ENCODE data around the gene TNN.

TNN gene

GRCh38 chr1:175075572-175076568 is 8.2 kb downstream of the TNN start:
- ATAC-seq (replicated peaks) (no peak), DNase-seq (no peak)
- peaks cover 5 to 7% of the 10 kb centered on the region in 2 donors for H3K4me1 Mint-ChIP-seq (ENCODE audit: low read depth in 2 of 2)

GRCh38 chr1:175077356-175078030 is 9.9 kb downstream of the TNN start:
- Mint-ChIP-seq H3K27me3 (peaks cover 48 to 85% of the 10 kb centered on the region in 2 donors), H3K4me3 (no peak overlapping the region), H3K9me3 (no peaks in the 10 kb centered on the region), H3K4me1 (ENCODE audit: low read depth in 2 of 2) (peaks cover under 1% of the 10 kb centered on the region in 2 donors), H3K36me3 (ENCODE audit: insufficient read depth) (peaks cover 4% of the 10 kb centered on the region), H3K27ac (no peak overlapping the region)
- DNase-seq = no peak
- no peak for ATAC-seq (replicated peaks)

More at GRCh38 chr1:175075572-175076568, 8.2 kb downstream of the TNN start:
- Mint-ChIP-seq H3K36me3 (ENCODE audit: insufficient read depth) (peaks cover 4% of the 10 kb centered on the region), H3K27me3 (peaks cover 58 to 85% of the 10 kb centered on the region in 2 donors), H3K9me3 (no peaks in the 10 kb centered on the region), H3K27ac (no peak overlapping the region), H3K4me3 (no peak overlapping the region)

GRCh38 chr1:175078629-175079028 is 11.0 kb downstream of the TNN start:
- DNase-seq (no peak), ATAC-seq (replicated peaks) (no peak)
- Mint-ChIP-seq H3K27ac (no peak overlapping the region), H3K4me1 (ENCODE audit: low read depth in 2 of 2) (no peaks in the 10 kb centered on the region), H3K27me3 (peaks cover 42 to 85% of the 10 kb centered on the region in 2 donors), H3K4me3 (no peak overlapping the region), H3K36me3 (ENCODE audit: insufficient read depth) (peaks cover 4% of the 10 kb centered on the region), H3K9me3 (no peaks in the 10 kb centered on the region)

GRCh38 chr1:175079338-175079737 is 11.7 kb downstream of the TNN start:
- Mint-ChIP-seq H3K4me3 (no peak overlapping the region), H3K27ac (no peak overlapping the region), H3K27me3 (peaks cover 39 to 85% of the 10 kb centered on the region in 2 donors), H3K4me1 (ENCODE audit: low read depth in 2 of 2) (no peaks in the 10 kb centered on the region), H3K36me3 (ENCODE audit: insufficient read depth) (peaks cover 4% of the 10 kb centered on the region), H3K9me3 (no peaks in the 10 kb centered on the region)
- DNase-seq = no peak
- ATAC-seq (replicated peaks) = no peak

GRCh38 chr1:175080030-175080429 is 12.4 kb downstream of the TNN start:
- Mint-ChIP-seq H3K9me3 (no peaks in the 10 kb centered on the region), H3K4me1 (ENCODE audit: low read depth in 2 of 2) (no peaks in the 10 kb centered on the region), H3K27ac (no peak overlapping the region), H3K4me3 (no peak overlapping the region), H3K27me3 (peaks cover 39 to 82% of the 10 kb centered on the region in 2 donors), H3K36me3 (ENCODE audit: insufficient read depth) (peaks cover 4% of the 10 kb centered on the region)
- ATAC-seq (replicated peaks) (no peak), DNase-seq (no peak)

- Mint-ChIP-seq H3K27me3 (peaks cover 22 to 63% of the 10 kb centered on the region in 2 donors), H3K27ac (no peak overlapping the region), H3K4me1 (ENCODE audit: low read depth in 2 of 2) (no peaks in the 10 kb centered on the region), H3K9me3 (no peaks in the 10 kb centered on the region), H3K4me3 (no peak overlapping the region), H3K36me3 (ENCODE audit: insufficient read depth) (no peaks in the 10 kb centered on the region)
- no peak for DNase-seq
- no peak for ATAC-seq (replicated peaks)
These were observed 14.3 kb downstream of the TNN start for GRCh38 chr1:175081983-175082382.

- Mint-ChIP-seq H3K27me3 (peaks cover 4 to 12% of the 10 kb centered on the region in 2 donors), H3K36me3 (ENCODE audit: insufficient read depth) (no peaks in the 10 kb centered on the region)
These were observed 20.9 kb downstream of the TNN start for GRCh38 chr1:175088525-175088951.

GRCh38 chr1:175089136-175089718 is 21.6 kb downstream of the TNN start:
- no peak for DNase-seq
- no peak overlapping the region for H3K4me3 Mint-ChIP-seq

More at GRCh38 chr1:175088525-175088951, 20.9 kb downstream of the TNN start:
- no peaks in the 10 kb centered on the region for H3K9me3 Mint-ChIP-seq
- H3K27ac Mint-ChIP-seq = no peak overlapping the region
- ATAC-seq (replicated peaks) (no peak), DNase-seq (no peak)
- no peak overlapping the region for H3K4me3 Mint-ChIP-seq
- no peaks in the 10 kb centered on the region for H3K4me1 Mint-ChIP-seq (ENCODE audit: low read depth in 2 of 2)

GRCh38 chr1:175090780-175091179 is 23.1 kb downstream of the TNN start:
- no peaks in the 10 kb centered on the region for H3K9me3 Mint-ChIP-seq
- H3K27ac Mint-ChIP-seq = no peak overlapping the region
- H3K4me3 Mint-ChIP-seq = no peak overlapping the region
- ATAC-seq (replicated peaks) (no peak), DNase-seq (no peak)
- no peaks in the 10 kb centered on the region for H3K36me3 Mint-ChIP-seq (ENCODE audit: insufficient read depth)
- H3K4me1 Mint-ChIP-seq (ENCODE audit: low read depth in 2 of 2) = no peaks in the 10 kb centered on the region
- H3K27me3 Mint-ChIP-seq = peaks cover 0 to 10% of the 10 kb centered on the region in 2 donors

More at GRCh38 chr1:175089136-175089718, 21.6 kb downstream of the TNN start:
- no peak for ATAC-seq (replicated peaks)
- no peaks in the 10 kb centered on the region for H3K36me3 Mint-ChIP-seq (ENCODE audit: insufficient read depth)
- no peaks in the 10 kb centered on the region for H3K9me3 Mint-ChIP-seq
- peaks cover 0 to 5% of the 10 kb centered on the region in 2 donors for H3K27me3 Mint-ChIP-seq
- no peak overlapping the region for H3K27ac Mint-ChIP-seq
- no peaks in the 10 kb centered on the region for H3K4me1 Mint-ChIP-seq (ENCODE audit: low read depth in 2 of 2)

GRCh38 chr1:175094626-175095025 is 27.0 kb downstream of the TNN start:
- no peak for DNase-seq
- H3K4me3 Mint-ChIP-seq = no peak overlapping the region
- no peaks in the 10 kb centered on the region for H3K36me3 Mint-ChIP-seq (ENCODE audit: insufficient read depth)
- H3K27me3 Mint-ChIP-seq = peaks cover 0 to 15% of the 10 kb centered on the region in 2 donors
- no peak for ATAC-seq (replicated peaks)
- no peaks in the 10 kb centered on the region for H3K9me3 Mint-ChIP-seq
- no peaks in the 10 kb centered on the region for H3K4me1 Mint-ChIP-seq (ENCODE audit: low read depth in 2 of 2)
- no peak overlapping the region for H3K27ac Mint-ChIP-seq

- Mint-ChIP-seq H3K4me3 (no peak overlapping the region), H3K4me1 (ENCODE audit: low read depth in 2 of 2) (no peaks in the 10 kb centered on the region), H3K27me3 (peaks cover 0 to 15% of the 10 kb centered on the region in 2 donors), H3K27ac (no peak overlapping the region), H3K36me3 (ENCODE audit: insufficient read depth) (no peaks in the 10 kb centered on the region), H3K9me3 (no peaks in the 10 kb centered on the region)
- DNase-seq (no peak), ATAC-seq (replicated peaks) (no peak)
These were observed 27.4 kb downstream of the TNN start for GRCh38 chr1:175095069-175095468.

GRCh38 chr1:175095978-175096607 is 28.5 kb downstream of the TNN start:
- H3K4me1 Mint-ChIP-seq (ENCODE audit: low read depth in 2 of 2) = no peaks in the 10 kb centered on the region
- no peak overlapping the region for H3K27ac Mint-ChIP-seq

GRCh38 chr1:175097361-175097760 is 29.7 kb downstream of the TNN start:
- H3K36me3 Mint-ChIP-seq (ENCODE audit: insufficient read depth) = peaks cover 5% of the 10 kb centered on the region
- H3K27me3 Mint-ChIP-seq = peaks cover 0 to 15% of the 10 kb centered on the region in 2 donors
- H3K4me3 Mint-ChIP-seq = no peak overlapping the region
- no peaks in the 10 kb centered on the region for H3K4me1 Mint-ChIP-seq (ENCODE audit: low read depth in 2 of 2)
- H3K27ac Mint-ChIP-seq = no peak overlapping the region
- ATAC-seq (replicated peaks) (no peak), DNase-seq (no peak)
- H3K9me3 Mint-ChIP-seq = no peaks in the 10 kb centered on the region

More at GRCh38 chr1:175095978-175096607, 28.5 kb downstream of the TNN start:
- Mint-ChIP-seq H3K27me3 (peaks cover 0 to 15% of the 10 kb centered on the region in 2 donors), H3K9me3 (no peaks in the 10 kb centered on the region), H3K36me3 (ENCODE audit: insufficient read depth) (peaks cover 1% of the 10 kb centered on the region), H3K4me3 (no peak overlapping the region)
- DNase-seq (no peak), ATAC-seq (replicated peaks) (no peak)

Data from effector memory CD8-positive, alpha-beta T cell (primary cell).